Brain pericyte (primary cell): ENCODE results near the gene NRXN3.

ENCODE experiments used
- DNase-seq: peaks from one replicate; pipeline ENCODE4 v3.0.0-alpha.2; 2012; ENCODE audit warnings: low read depth, low spot score

The NRXN3 gene

GRCh38 chr14:78798757-78799156 is 628.6 kb downstream of the NRXN3 start:
- DNase-seq = no peak

DNA sequence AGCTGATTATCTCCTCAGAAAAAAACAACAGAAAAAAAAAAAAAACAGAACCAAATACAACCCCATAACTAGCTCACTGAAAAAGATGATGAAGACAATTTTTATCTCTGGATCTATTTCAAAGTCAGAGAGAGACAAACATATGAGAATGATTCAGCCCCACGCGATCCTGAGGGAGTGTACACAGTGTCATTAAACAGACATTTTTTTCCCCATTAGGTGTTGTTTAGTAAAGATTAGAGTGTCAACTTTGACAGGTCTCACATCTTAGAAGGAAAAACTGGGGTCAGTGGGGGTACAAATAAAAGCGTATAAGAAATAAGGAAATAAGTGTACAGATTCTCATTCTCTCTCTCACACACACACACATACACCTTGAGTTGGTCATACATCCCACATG is 635.4 kb downstream of the NRXN3 start:
- no peak for DNase-seq

DNA sequence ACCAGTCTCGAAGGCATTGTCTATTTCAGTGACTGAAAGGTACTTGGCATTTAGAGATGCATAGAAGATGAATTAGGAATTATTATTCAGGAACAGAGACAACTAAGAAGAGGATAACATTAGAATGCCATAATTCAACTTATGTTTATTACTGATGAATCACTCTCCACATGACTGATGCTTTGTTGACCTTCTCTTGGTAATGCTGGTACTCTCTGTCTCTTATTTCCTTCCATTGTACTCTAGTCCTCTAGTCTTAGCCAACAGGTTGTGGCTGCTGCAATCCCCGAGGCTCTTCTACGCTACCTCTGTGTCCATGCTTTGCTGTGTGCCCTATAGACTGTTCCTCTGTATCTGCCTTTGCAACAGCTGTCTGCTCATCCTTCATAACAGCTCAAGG is 652.9 kb downstream of the NRXN3 start:
- no peak for DNase-seq

- DNase-seq = no peak
Measured at GRCh38 chr14:78823516-78823915, 653.3 kb downstream of the NRXN3 start.

GRCh38 chr14:78829274-78829673 is 659.1 kb downstream of the NRXN3 start:
- no peak for DNase-seq

DNA sequence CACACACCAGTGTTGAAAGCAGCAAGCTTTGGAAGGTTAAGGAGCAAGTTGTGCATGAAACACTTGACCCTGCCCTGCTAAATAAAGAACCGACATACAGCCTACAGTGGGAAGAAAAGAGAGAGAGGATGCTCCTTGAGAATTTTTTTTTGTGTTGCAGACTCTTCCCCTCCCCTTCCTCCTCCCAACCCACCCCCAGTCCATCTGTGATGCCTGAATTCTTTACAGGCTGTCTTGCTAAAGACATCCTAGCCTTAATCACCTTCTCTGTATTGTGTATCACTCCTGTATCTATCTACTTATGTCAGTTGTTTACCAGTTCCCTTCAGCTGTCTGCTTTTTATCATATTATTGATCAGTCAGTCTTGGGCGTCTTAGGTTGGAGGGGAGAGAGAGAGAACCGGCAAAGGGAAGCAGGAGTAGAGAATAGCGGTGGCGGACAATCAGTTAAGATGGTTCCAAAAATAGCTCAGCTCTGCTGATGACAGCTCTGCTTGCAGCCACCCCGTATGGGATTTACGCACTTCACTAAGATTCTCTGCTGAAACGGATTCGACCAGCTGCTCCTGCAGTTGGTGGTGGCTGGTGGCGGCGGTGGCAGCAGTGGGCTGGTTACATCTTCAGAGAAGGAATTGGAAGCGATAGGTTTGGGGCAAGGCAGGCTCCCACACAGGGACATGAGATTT is 664.7 kb downstream of the NRXN3 start:
- no peak for DNase-seq

DNA sequence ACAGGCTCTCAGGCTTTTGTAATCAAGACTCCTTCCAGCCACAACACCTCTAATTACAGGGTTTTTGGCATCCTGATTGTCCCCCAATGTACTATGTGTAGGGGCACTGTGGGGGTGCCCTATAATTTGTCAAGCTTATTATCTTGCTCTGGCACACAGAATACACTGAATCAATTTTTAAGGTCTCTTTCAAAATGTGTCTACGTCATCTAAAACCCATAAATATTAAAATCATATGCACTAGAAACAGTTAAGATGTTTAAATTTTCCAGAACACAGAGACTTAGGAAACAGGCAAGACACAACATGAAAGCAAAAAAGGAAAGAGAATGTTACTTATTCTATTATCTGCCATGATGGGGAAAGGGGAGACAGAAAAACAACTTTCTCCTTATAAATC is 665.7 kb downstream of the NRXN3 start:
- DNase-seq = no peak

DNA sequence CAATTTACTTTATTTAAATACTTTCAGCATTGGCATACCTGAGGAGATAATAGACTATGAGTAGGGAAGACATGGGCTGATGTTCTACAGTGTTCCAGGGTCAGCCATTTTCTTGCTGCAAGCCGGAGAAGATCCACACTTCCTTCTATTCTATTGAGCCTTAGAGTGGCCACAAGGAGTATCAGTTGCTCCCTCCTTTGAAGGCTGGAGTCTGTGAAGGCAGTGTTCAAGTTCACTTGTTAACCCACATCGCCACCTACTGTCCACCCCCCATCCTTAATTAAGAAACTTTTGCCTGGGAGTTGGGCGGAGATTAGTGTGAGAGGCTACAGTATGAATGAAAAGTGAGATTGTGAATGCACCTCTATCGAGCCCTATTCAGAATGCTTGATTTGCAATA is 666.6 kb downstream of the NRXN3 start:
- DNase-seq = no peak

DNA sequence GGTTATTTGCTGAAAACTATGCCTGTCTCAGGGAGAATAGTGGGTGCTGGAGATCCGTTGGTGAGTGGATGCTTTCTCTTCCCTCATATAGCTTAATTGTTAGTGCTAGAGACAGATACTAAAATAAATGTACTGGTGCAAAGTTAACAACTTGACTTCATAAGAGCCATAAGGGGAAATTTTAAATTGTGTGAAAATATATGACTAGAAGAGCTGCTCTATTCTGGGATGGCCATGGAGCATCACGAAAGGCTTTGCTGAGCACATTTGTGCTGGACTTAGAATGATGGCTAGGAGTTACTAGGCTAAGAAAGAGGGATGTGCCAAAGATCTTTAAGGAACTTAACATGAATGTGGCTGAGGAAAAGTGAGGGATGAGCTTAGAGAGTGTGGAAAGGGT is 668.8 kb downstream of the NRXN3 start:
- no peak for DNase-seq

DNA sequence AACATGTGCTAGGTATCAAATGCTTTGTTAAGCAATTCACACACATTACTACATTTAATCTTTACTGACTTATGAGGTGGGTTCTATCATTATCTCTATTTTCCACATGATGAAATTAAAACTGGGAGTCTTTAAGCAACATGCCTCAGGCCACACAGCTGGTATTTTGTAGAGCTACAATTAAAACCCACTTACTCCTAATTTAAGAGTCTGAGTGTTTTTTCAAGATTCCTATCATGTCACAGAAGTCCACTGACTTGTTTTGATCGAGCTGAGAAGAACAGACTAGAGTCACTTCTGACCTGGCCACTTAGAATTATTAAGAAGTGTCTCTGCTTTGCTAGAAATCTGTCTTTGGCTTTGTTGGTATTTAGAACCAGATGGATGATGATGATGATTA is 670.7 kb downstream of the NRXN3 start:
- no peak for DNase-seq

GRCh38 chr14:78847801-78848200 is 677.6 kb downstream of the NRXN3 start:
- DNase-seq = no peak

- peak; percentile 1 for DNase-seq
Measured at GRCh38 chr14:78848234-78848820, 678.2 kb downstream of the NRXN3 start.

- no peak for DNase-seq
Measured at GRCh38 chr14:78849952-78850351, 679.8 kb downstream of the NRXN3 start.

GRCh38 chr14:78851189-78851588 is 681.0 kb downstream of the NRXN3 start:
- no peak for DNase-seq

GRCh38 chr14:78852040-78852439 is 681.9 kb downstream of the NRXN3 start:
- DNase-seq = no peak

DNA sequence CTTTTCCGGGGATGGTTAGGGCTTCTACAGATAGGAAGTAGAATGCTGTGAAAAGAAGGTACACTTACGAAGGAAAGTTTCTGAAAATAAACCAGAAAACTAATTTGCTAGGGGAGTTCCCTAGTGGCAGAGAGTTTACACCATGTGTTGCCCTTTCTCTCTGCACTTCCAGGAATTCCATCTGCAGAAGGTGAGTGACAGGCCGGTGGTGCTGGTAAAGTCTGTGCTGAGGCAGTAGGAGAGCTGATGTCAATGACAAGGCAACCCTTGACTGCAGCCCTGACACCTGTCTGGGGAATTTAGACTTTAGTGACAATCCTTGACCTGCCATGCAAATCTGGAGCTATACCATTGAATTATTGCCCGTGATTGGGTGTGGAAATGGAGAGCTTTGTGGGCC is 687.8 kb downstream of the NRXN3 start:
- DNase-seq = no peak

DNA sequence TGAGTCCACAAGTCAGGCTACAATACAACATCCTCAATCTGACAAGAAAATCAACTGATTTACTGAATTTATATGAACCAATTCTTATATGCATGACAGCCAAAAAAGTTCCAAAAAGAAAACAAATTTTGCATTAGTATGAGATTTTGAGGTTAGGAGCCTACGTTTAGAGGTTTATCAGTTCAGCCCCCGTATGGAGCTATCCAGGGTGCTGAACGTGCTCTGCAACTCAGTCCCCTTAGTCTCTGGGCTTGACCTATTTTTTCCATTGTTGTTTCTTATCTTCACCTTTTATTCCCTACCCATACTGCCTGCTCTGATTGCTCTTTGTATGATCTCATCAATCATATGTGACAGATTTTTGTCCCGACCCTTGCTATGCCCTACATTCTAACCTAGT is 693.0 kb downstream of the NRXN3 start:
- DNase-seq = no peak

DNA sequence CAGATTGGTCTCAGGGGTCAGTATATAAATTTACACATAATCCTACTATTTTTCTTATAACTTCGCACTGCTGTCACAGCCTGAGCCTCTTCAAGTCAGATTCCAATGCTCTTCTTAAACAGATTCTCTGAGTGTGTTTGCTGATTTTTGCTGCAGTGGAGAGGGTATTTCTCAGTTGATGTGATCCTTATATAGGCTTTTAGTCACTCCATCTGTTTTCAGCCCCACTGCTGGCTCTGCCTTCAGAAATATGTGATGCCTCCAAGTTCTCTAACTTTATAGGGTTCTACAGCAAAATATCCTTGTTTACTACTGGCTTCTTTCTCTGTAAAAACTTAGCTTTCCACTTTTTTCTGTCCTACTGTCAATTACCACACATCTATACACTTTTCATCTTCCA is 702.7 kb downstream of the NRXN3 start:
- no peak for DNase-seq

GRCh38 chr14:78873581-78873980 is 703.4 kb downstream of the NRXN3 start:
- no peak for DNase-seq

GRCh38 chr14:78875049-78875448 is 704.9 kb downstream of the NRXN3 start:
- DNase-seq = no peak

GRCh38 chr14:78885884-78886283 is 715.7 kb downstream of the NRXN3 start:
- no peak for DNase-seq

DNA sequence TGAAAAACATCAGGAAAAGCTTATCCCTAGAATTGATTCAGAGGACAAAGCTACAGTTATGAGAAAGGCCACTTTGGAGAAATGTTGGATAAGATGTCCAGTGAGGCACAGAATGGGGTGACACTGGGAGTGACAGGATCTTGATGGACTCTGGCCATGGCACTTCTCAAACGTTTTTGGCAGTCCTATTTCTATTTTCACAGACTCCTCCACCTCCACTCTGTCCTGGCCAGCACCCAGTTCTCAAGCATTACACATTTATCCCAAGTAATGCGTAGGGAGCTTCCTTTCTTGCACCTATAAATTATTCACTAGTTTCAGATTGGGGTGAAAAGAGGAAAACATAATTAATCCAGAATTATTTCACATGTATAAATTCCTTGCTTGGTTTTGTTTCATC is 727.3 kb downstream of the NRXN3 start:
- DNase-seq = no peak

DNA sequence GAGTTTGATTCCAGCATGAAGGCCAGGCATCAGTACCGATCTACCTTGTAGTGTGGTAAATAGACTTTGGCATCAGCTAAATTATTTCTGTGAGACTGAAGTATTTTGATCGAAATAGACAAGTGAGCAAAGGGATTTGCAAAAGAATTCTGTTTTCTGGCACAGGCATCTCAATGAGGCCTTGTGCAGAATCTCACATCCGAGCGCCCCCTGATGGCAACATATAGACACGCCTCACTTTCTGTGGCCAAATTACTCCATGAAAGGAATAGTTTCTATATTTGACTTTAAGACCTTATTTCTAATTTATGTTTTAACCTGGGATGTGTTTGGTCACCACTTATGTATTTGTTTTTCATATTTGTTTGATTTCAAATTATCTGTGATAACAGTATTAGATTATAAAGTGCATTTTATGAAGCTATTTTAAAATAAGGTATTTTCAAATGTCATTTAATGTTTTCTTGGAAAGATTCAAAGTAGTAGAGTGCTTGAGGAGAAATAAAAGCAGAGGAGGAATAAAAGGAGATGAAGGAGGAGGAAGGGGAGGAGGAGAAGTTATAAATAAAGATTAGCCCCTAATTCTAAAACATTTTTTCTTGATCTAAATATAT is 731.9 kb downstream of the NRXN3 start:
- DNase-seq = no peak
